Adrenal gland (tissue), 12 donors: Measurements from ENCODE around the gene ELF2. TPM values are rescaled to one million over a fixed set of nuclear protein-coding genes. Genes with fewer than 3 reads are reported as not detected.
A peak's percentile ranks its signal among the peaks of the same experiment; 100 is the strongest.

Experiments used
- DNase-seq, 7 donors: peaks; one replicate each; pipeline ENCODE4 v3.0.0-alpha.2; 2019 to 2020
- H3K27ac ChIP-seq, 5 donors: fragments of 200-600 bp; sonication (generic) in 4 of 5; 1 replicate in 3 of 5; 2 replicates in 2 of 5; pipeline versions ENCODE4 v1.5.1 to v1.8.0; 2016 to 2020; ENCODE audit warnings: mild to moderate bottlenecking in 1 of 5
- H3K27me3 ChIP-seq: fragments of 200-600 bp; 2 replicates; pipeline ENCODE4 v1.8.0; 2021
- H3K36me3 ChIP-seq, 2 donors: fragments of 200-600 bp; replicated peaks in 1 of 2; 1 replicate in 1 of 2; 2 replicates in 1 of 2; pipeline versions ENCODE4 v1.5.1 to v1.8.0; 2018 to 2022
- H3K4me1 ChIP-seq, 2 donors: fragments of 200-600 bp; replicated peaks in 1 of 2; 1 replicate in 1 of 2; 2 replicates in 1 of 2; pipeline versions ENCODE4 v1.5.1 to v1.8.0; 2018 to 2021
- H3K4me3 ChIP-seq, 4 donors: fragments of 200-600 bp; sonication (generic) in 3 of 4; one replicate each; pipeline ENCODE4 v1.5.1; 2016 to 2018
- H3K9me3 ChIP-seq, 3 donors: fragments of 200-600 bp; sonication (generic) in 1 of 3; replicated peaks in 1 of 3; 1 replicate in 2 of 3; 2 replicates in 1 of 3; pipeline versions ENCODE4 v1.5.1 to v1.8.0; 2016 to 2021
- POLR2A ChIP-seq, 2 donors: fragments of 450-650 bp; IDR thresholded peaks; one replicate each; pipeline ENCODE4 v1.6.1; 2017; ENCODE audit warnings: antibody characterized with exemption in 2 of 2, mild to moderate bottlenecking in 2 of 2, moderate library complexity in 1 of 2
- WGBS, 4 donors: extraction: QIAGEN DNeasy Blood & Tissue Kit in 2 of 4; methylation state at CpG; one replicate each; pipeline versions ENCODE4 v1.1.5 to v1.1.7; 2013 to 2017; 5-methylcytosine and 5-hydroxymethylcytosine counted together
- intact Hi-C, 2 donors: fragments of 100-400 bp; cut with DNase I; formaldehyde crosslinking; loops; one replicate each; pipeline versions ENCODE4 v1.14.1 to v1.15.0; 2022 to 2023
- polyA plus RNA-seq, 3 donors: library from polyadenylated mRNA; stranded (reverse); fragments of 200-250 nt in 2 of 3; fragments of 350-450 nt in 1 of 3; fragmentation: Illumina TruSeq in 1 of 3; extraction: RNeasy Lipid Tissue Mini Kit (QIAGEN cat#74804) in 1 of 3; gene quantifications; one replicate each; pipeline ENCODE4 v1.2.3, GENCODE V29; 2013 to 2014
- total RNA-seq, 9 donors: library from RNA; depleted of rRNA in 4 of 9; stranded (reverse); fragments of >200 nt in 4 of 9; fragments of 120-200 nt in 1 of 9; fragmentation: NEBNext Ultra II Directional in 1 of 9; extraction: Animal tissue kit (Norgen Biotek cat#: 25700) in 1 of 9; gene quantifications; one replicate each; pipeline versions ENCODE4 v1.1.0 to v1.2.4, GENCODE V29; 2013 to 2023
- TF ChIP-seq, protein P1 (sequence below), 6 experiments: fragments of 450-650 bp in 4 of 6; fragments of 200-600 bp in 2 of 6; sonication (generic) in 1 of 6; IDR thresholded peaks; 1 replicate in 5 of 6; 2 replicates in 1 of 6; pipeline versions ENCODE4 v1.5.1 to v1.8.0; 2016 to 2021; ENCODE audit warnings: antibody characterized with exemption in 6 of 6, mild to moderate bottlenecking in 2 of 6, moderate library complexity in 1 of 6
- donor health status: healthy with polysubstance abuse.
- donor health status: Bipolar disorder and iron deficiency.
- donor health status: DM: yes; HTN: yes; CAD: no.
- donor health status: DM: no; HTN: no; CAD: no.
- donor health status: DM: no; HTN: no; CAD: no.
- donor health status: DM: yes; HTN: yes; CAD: no.

The ELF2 gene
- total and polyA plus RNA-seq, 12 donors: 14.0 to 54.4 (median 26.6) TPM

DNA sequence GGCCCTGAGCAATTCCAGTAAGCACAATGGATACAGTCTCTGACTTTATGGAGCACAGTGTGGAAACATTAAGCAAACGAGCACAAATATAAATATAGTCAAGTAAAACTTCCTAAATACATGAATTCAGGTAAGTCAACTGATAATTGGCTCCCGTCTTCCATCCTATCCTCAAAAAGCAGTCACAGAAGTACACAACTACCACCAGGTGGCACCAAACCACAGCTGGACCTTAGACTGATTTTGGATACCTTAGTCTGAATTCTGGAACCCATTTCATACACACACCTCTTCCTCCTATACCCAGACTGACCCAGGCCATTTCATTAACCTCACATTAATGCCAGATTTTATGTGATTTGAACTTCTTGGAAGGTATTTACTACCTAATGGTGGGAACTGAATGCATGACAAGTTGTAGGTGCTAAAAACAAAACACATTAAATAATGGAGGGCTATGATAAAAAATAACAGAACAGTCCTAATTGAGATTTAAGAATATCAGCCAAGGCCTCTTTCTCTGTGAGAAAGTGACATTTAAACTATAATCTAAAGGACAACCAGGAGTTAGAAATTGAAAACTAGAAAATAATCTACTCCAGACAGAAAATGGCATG, 77.5 kb downstream of the ELF2 start:
- WGBS, 4 donors: 0 to 9% (median 5%) methylated on average over 2 of the region's 2 CpGs
- peak; percentile 71 to 84 (median 73) for DNase-seq
- Histone ChIP-seq H3K9me3 (no peaks in the 10 kb centered on the region), H3K27ac (no peak overlapping the region), H3K36me3 (no peaks in the 10 kb centered on the region), H3K4me1 (no peaks in the 10 kb centered on the region), H3K27me3 (no peaks in the 10 kb centered on the region), H3K4me3 (no peak overlapping the region)
- no peak for TF ChIP-seq POLR2A (IDR thresholded peaks at IDR 0.05)
- TF ChIP-seq, protein P1, sequence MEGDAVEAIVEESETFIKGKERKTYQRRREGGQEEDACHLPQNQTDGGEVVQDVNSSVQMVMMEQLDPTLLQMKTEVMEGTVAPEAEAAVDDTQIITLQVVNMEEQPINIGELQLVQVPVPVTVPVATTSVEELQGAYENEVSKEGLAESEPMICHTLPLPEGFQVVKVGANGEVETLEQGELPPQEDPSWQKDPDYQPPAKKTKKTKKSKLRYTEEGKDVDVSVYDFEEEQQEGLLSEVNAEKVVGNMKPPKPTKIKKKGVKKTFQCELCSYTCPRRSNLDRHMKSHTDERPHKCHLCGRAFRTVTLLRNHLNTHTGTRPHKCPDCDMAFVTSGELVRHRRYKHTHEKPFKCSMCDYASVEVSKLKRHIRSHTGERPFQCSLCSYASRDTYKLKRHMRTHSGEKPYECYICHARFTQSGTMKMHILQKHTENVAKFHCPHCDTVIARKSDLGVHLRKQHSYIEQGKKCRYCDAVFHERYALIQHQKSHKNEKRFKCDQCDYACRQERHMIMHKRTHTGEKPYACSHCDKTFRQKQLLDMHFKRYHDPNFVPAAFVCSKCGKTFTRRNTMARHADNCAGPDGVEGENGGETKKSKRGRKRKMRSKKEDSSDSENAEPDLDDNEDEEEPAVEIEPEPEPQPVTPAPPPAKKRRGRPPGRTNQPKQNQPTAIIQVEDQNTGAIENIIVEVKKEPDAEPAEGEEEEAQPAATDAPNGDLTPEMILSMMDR (IDR thresholded peaks at IDR 0.05): peak; percentile 79 to 92 (median 83)
- intact Hi-C loops: loop anchor here in 1 of 2 donors (10.0 kb wide), 1 partner anchor 195 kb away; no protein-coding TSS in a partner anchor

DNA sequence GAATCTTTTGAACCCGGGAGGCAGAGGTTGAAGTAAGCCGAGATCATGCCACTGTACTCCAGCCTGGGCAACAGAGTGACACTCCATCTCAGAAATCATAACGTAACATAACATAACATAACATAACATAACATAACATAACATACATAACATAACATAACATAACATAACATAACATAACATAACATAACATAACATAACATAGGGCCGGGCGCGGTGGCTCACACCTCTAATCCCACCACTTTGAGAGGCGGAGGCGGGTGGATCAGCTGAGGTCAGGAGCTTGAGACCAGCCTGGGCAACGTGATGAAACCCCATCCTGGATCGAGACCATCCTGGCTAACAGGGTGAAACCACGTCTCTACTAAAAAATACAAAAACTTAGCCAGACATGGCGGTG, 84.7 kb downstream of the ELF2 start:
- Histone ChIP-seq H3K9me3 (no peaks in the 10 kb centered on the region), H3K36me3 (no peaks in the 10 kb centered on the region), H3K27me3 (no peaks in the 10 kb centered on the region), H3K4me3 (no peak overlapping the region), H3K27ac (no peak overlapping the region), H3K4me1 (no peaks in the 10 kb centered on the region)
- DNase-seq: no peak
- 81 to 91% (median 84%) methylated on average over 11 to 12 of the region's 12 CpGs for WGBS, 4 donors
- intact Hi-C loops: loop anchor here in 1 of 2 donors (10.0 kb wide), 1 partner anchor 203 kb away; no protein-coding TSS in a partner anchor
- TF ChIP-seq, protein P1 (IDR thresholded peaks at IDR 0.05): no peak
- no peak for TF ChIP-seq POLR2A (IDR thresholded peaks at IDR 0.05)

DNA sequence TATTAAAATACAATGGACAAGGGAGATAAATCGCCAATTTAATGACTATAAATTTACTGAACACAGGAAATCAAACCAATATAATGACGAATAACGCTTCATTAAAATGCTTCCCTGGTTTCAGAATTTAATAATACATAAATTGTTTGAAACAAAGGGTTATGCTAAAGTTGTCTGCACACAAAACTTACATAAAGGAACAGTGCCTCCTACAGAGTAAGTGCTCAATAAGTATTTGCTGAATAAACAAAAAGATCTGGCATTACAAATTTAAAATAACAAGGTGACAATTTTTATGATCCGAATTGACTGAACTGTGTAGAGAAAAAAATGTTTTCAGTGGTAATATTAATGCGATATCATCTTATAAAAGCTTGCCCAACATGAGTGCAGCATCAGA, 91.9 kb downstream of the ELF2 start:
- no peak for DNase-seq
- no peak for TF ChIP-seq POLR2A (IDR thresholded peaks at IDR 0.05)
- TF ChIP-seq, protein P1 (IDR thresholded peaks at IDR 0.05): peak in 1 of 6 experiments; percentile 19
- peak overlapping the region in 1 of 4 donors; percentile 76 for H3K4me3 ChIP-seq
- H3K9me3 ChIP-seq: no peaks in the 10 kb centered on the region
- intact Hi-C loops: loop anchor here (10.0 kb wide), 2 partner anchors 50 to 60 kb away; no protein-coding TSS in a partner anchor
- no peaks in the 10 kb centered on the region for H3K27me3 ChIP-seq
- H3K27ac ChIP-seq: peak overlapping the region; percentile 89 to 96 (median 92)
- H3K36me3 ChIP-seq: no peaks in the 10 kb centered on the region
- H3K4me1 ChIP-seq: peaks cover 4 to 35% of the 10 kb centered on the region in 2 donors
- WGBS, 4 donors: 38 to 43% (median 39%) methylated on average over 5 of the region's 5 CpGs

DNA sequence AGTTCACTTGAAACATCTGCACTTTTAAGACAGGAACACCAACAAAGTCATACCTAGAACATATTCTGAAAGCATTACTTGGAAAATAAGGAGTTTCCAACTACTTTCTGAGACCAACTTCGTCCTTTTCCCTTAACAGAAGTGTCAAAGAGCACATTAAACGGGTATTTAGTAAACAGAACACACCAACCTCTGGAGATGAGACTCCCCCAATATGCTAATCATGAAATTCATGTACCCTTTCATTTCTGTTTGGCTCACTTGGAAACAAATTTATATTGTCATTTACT, 92.3 kb downstream of the ELF2 start:
- no peaks in the 10 kb centered on the region for H3K36me3 ChIP-seq
- H3K4me3 ChIP-seq: peak overlapping the region in 3 of 4 donors; percentile 3 to 83 (median 76)
- no peak for DNase-seq
- H3K27ac ChIP-seq: peak overlapping the region; percentile 89 to 96 (median 92)
- H3K27me3 ChIP-seq: no peaks in the 10 kb centered on the region
- H3K4me1 ChIP-seq: peaks cover 4 to 36% of the 10 kb centered on the region in 2 donors
- TF ChIP-seq, protein P1 (IDR thresholded peaks at IDR 0.05): no peak
- TF ChIP-seq POLR2A (IDR thresholded peaks at IDR 0.05): no peak
- WGBS, 4 donors: 0 to 2% (median 0%) methylated on average over 2 of the region's 2 CpGs
- no peaks in the 10 kb centered on the region for H3K9me3 ChIP-seq
- intact Hi-C loops: loop anchor here (10.0 kb wide), 2 partner anchors 50 to 60 kb away; no protein-coding TSS in a partner anchor
